Left lung (tissue), 10 donors: ENCODE data around the gene NTMT2. TPM values are rescaled to one million over a fixed set of nuclear protein-coding genes. Genes with fewer than 3 reads are reported as not detected.

ENCODE experiments used
- ATAC-seq: fragments of 200-7000 bp; cut with Tn5 transposase; one replicate; pipeline ENCODE4 v1.9.1; 2020; ENCODE audit warnings: moderate library complexity
- DNase-seq, 4 donors: peaks; one replicate each; pipeline ENCODE4 v3.0.0-alpha.2; 2013 to 2020
- H3K27ac ChIP-seq, 2 donors: fragments of 200-600 bp; sonication (generic) in 1 of 2; one replicate each; pipeline versions ENCODE4 v1.5.0 to v1.8.0; 2020 to 2021
- H3K27me3 ChIP-seq, 2 donors: fragments of 200-600 bp; sonication (generic) in 1 of 2; one replicate each; pipeline versions ENCODE4 v1.5.0 to v1.8.0; 2020 to 2021
- H3K36me3 ChIP-seq, 2 donors: fragments of 200-600 bp; sonication (generic) in 1 of 2; one replicate each; pipeline versions ENCODE4 v1.5.0 to v1.8.0; 2020 to 2021
- H3K4me1 ChIP-seq, 2 donors: fragments of 200-600 bp; one replicate each; pipeline ENCODE4 v1.8.0; 2021
- H3K4me3 ChIP-seq, 2 donors: fragments of 200-600 bp; sonication (generic) in 1 of 2; one replicate each; pipeline versions ENCODE4 v1.5.0 to v1.8.0; 2020 to 2021; ENCODE audit warnings: mild to moderate bottlenecking in 1 of 2
- H3K9me3 ChIP-seq, 2 donors: fragments of 200-600 bp; sonication (generic) in 1 of 2; one replicate each; pipeline versions ENCODE4 v1.5.0 to v1.8.0; 2020 to 2021
- CTCF ChIP-seq, 2 donors: fragments of 200-600 bp; sonication (generic) in 1 of 2; IDR thresholded peaks; one replicate each; pipeline versions ENCODE4 v1.5.0 to v1.8.0; 2021; ENCODE audit warnings: antibody characterized with exemption in 2 of 2
- intact Hi-C, 2 donors: fragments of 100-400 bp; cut with DNase I; formaldehyde crosslinking; loops; one replicate each; pipeline versions ENCODE4 v1.11.2 to v1.14.2; 2022
- polyA plus RNA-seq, 6 donors: library from polyadenylated mRNA; unstranded; fragments of 120-200 nt; gene quantifications; one replicate each; pipeline ENCODE4 v1.2.1, GENCODE V29; 2013; ENCODE audit not compliant: insufficient read length in 6 of 6
- total RNA-seq, 2 donors: library from RNA; stranded (reverse); fragmentation: NEBNext Ultra II Directional; extraction: Animal tissue kit (Norgen Biotek cat#: 25700); gene quantifications; one replicate each; pipeline ENCODE4 v1.2.1, GENCODE V29; 2021
- donor health status: DM: no; HTN: yes; CAD: no.
- donor health status: DM: no; HTN: no; CAD: no.

Gene NTMT2
- total and polyA plus RNA-seq, 8 donors, result not detected

GRCh38 chr1:170176772-170177171 is 31.0 kb downstream of the NTMT2 start:
- no peak for ATAC-seq
- no peak for TF ChIP-seq CTCF (IDR thresholded peaks at IDR 0.05)
- intact Hi-C loops, result no loop called here

GRCh38 chr1:170182442-170182841 is 36.7 kb downstream of the NTMT2 start:
- Histone ChIP-seq H3K9me3 (peaks cover 0 to 2% of the 10 kb centered on the region in 2 donors), H3K36me3 (no peaks in the 10 kb centered on the region), H3K4me3 (no peak overlapping the region), H3K4me1 (no peaks in the 10 kb centered on the region), H3K27me3 (no peaks in the 10 kb centered on the region), H3K27ac (no peak overlapping the region)
- intact Hi-C loops, result no loop called here
- no peak for TF ChIP-seq CTCF (IDR thresholded peaks at IDR 0.05)
- no peak for DNase-seq
- ATAC-seq, result no peak

More at GRCh38 chr1:170176772-170177171, 31.0 kb downstream of the NTMT2 start:
- Histone ChIP-seq H3K36me3 (no peaks in the 10 kb centered on the region), H3K27ac (no peak overlapping the region), H3K9me3 (no peaks in the 10 kb centered on the region), H3K4me1 (no peaks in the 10 kb centered on the region), H3K27me3 (no peaks in the 10 kb centered on the region), H3K4me3 (no peak overlapping the region)
- DNase-seq, result no peak

- H3K4me1 ChIP-seq, result no peaks in the 10 kb centered on the region
- no peaks in the 10 kb centered on the region for H3K36me3 ChIP-seq
- intact Hi-C loops, result no loop called here
- no peaks in the 10 kb centered on the region for H3K27me3 ChIP-seq
- DNase-seq (no peak), ATAC-seq (no peak)
- H3K4me3 ChIP-seq, result no peak overlapping the region
- no peak for TF ChIP-seq CTCF (IDR thresholded peaks at IDR 0.05)
- H3K27ac ChIP-seq, result no peak overlapping the region
- peaks cover 0 to 26% of the 10 kb centered on the region in 2 donors for H3K9me3 ChIP-seq
These were observed 46.8 kb downstream of the NTMT2 start for GRCh38 chr1:170192546-170192945.

- H3K4me1 ChIP-seq, result no peaks in the 10 kb centered on the region
- ATAC-seq (no peak), DNase-seq (no peak)
- H3K9me3 ChIP-seq, result peaks cover 0 to 20% of the 10 kb centered on the region in 2 donors
- H3K27me3 ChIP-seq, result no peaks in the 10 kb centered on the region
- no peak for TF ChIP-seq CTCF (IDR thresholded peaks at IDR 0.05)
- no peak overlapping the region for H3K4me3 ChIP-seq
- H3K27ac ChIP-seq, result no peak overlapping the region
- intact Hi-C loops, result no loop called here
- H3K36me3 ChIP-seq, result no peaks in the 10 kb centered on the region
These were observed 48.7 kb downstream of the NTMT2 start for GRCh38 chr1:170194451-170194850.

GRCh38 chr1:170196490-170197236 is 50.9 kb downstream of the NTMT2 start:
- intact Hi-C loops, result no loop called here
- ATAC-seq (no peak), DNase-seq (no peak)
- Histone ChIP-seq H3K4me1 (no peaks in the 10 kb centered on the region), H3K27ac (no peak overlapping the region), H3K36me3 (no peaks in the 10 kb centered on the region), H3K27me3 (no peaks in the 10 kb centered on the region), H3K4me3 (no peak overlapping the region), H3K9me3 (peaks cover 0 to 3% of the 10 kb centered on the region in 2 donors)
- no peak for TF ChIP-seq CTCF (IDR thresholded peaks at IDR 0.05)
